Stimulated activated CD8-positive, alpha-beta memory T cell treated with anti-CD3 and anti-CD28 coated beads, Interleukin-15, amount 100 ng/mL, for 24 hours (primary cell): ENCODE data around the gene RSAD2.
"Not testable (repeated sequence)": the region's sequence is repeated elsewhere in the genome, so short reads cannot be mapped to it uniquely, and the experiment has no call there.

ENCODE experiments used
- DNase-seq: peaks from one replicate; pipeline ENCODE4 v3.0.0-alpha.2; 2020; ENCODE audit warnings: low read depth

RSAD2 gene, protein sequence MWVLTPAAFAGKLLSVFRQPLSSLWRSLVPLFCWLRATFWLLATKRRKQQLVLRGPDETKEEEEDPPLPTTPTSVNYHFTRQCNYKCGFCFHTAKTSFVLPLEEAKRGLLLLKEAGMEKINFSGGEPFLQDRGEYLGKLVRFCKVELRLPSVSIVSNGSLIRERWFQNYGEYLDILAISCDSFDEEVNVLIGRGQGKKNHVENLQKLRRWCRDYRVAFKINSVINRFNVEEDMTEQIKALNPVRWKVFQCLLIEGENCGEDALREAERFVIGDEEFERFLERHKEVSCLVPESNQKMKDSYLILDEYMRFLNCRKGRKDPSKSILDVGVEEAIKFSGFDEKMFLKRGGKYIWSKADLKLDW

DNA sequence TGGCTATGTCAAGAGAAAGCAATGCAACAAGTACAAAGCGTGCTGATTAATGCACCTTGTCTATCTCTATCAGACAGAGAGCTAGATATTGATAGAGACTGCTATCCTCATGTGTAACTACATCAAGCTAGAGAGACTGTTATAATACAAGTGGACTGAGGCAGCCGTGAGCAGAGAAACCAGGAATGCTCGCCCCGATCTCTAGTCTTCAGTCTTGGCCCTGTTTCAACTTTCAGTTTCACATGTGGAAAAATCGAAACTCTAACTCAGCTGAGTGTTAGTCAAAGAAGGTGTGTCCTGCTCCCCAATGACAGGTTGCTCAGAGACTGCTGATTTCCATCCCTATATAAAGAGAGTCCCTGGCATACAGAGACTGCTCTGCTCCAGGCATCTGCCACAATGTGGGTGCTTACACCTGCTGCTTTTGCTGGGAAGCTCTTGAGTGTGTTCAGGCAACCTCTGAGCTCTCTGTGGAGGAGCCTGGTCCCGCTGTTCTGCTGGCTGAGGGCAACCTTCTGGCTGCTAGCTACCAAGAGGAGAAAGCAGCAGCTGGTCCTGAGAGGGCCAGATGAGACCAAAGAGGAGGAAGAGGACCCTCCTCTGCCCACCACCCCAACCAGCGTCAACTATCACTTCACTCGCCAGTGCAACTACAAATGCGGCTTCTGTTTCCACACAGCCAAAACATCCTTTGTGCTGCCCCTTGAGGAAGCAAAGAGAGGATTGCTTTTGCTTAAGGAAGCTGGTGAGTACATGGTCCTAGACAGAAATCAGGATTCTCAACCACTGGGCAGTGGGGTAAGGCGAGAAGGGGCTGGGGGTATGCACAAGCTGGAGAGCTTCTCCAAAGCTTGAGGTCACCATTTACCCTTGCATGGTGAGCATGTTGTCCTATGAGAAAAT is at the start of gene RSAD2:
Gene RSAD2, plus strand, starts transcription at position 376 of the 903 bp plus-strand sequence. Its CDS starts 24 bp downstream, at position 400.
- no peak for DNase-seq

DNA sequence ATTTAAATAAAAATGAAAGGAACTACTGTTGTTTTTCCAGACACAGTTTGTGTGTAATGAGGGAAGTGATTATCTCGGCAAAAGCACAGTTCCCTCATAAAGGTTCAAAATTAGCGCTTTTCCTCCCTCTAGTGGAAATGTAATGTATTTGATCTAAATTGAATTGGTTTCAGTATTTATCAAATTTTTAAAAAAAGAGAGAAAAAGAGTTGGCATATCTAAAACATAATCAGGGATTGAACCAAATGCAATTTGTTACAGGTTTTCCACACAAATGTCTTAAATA is 49.3 kb upstream of the RSAD2 start:
- DNase-seq, result no peak

DNA sequence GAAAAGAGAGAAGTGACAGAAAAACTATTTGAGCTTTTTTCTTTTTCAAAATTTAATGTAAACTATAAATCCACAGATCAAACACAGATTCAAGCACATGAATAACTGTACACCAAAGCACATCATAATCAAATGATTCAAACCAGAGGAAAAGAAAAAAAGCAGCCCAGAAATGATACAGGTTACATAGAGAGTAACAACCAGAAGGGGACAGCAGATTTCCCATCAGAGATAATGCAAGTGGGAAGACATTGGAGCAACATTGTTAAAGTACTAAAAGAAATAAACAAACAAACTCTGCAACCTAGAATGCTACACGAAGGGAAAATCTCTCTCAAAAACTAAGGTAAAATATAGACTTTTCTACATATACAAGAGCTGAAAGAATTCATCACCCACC is 46.3 kb upstream of the RSAD2 start:
- no peak for DNase-seq

DNA sequence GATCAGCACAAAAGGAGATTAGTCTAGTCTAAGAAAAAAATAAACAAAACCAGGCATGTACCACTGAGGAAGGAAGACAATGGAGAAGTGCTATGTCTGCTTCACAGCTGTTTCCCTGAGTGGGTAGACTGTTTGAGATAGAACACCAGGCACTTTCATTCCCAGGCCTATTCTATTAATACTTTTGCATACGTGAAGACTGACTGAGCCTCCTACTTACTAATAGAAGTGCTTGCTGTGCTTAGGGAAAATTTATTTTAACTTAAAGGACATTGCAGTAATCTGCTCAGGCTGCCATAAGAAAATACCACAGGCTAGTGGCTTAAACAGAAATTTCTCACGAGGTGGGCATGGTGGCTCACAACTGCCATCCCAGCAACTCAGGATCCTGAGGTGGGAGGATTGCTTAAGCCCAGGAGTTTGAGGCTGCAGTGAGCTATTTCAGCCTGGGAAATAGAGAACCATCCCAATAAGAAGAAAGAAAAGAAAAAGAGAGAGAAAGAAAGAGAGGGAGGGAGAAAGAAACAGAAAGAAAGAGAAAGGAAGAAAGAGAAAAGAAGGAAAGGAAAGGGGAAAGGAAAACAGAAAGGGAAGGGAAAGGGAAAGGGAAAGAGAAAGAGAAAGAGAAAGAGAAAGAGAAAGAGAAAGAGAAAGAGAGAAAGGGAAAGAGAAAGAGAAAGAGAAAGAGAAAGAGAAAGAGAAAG is 44.8 kb upstream of the RSAD2 start:
- no peak for DNase-seq

DNA sequence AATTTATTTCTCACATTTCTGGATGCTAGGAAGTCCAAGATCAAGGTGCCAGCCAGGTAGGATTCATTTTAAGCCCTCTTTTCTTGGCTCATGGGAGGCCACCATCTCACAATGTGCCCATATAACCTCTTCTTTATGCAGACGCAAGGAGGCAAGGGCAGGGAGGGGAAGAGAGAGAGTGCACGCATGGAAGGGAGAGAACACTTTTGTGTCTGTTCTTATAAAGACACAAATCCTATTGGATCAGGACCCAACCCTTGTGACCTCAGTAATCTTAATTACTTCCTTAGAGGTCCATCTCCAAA is 44.3 kb upstream of the RSAD2 start:
- DNase-seq, result no peak

DNA sequence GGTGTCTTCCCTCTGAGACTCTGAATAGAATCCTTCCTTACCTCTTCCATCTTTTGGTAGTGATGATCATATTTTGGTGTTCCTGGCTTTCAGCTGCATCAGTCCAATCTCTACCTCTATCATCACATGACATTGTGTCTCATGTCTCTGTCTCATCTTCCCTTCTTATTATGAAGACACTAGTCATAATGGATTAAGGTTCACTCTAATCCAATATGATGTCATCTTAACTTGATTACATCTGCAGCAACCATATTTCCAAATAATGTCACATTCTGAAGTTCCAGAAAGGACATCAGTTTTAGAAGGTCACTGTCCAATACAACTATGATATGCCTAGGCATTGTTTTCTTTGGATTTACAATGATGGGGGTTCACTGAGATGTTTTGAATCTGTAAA is 43.4 kb upstream of the RSAD2 start:
- DNase-seq, result no peak

DNA sequence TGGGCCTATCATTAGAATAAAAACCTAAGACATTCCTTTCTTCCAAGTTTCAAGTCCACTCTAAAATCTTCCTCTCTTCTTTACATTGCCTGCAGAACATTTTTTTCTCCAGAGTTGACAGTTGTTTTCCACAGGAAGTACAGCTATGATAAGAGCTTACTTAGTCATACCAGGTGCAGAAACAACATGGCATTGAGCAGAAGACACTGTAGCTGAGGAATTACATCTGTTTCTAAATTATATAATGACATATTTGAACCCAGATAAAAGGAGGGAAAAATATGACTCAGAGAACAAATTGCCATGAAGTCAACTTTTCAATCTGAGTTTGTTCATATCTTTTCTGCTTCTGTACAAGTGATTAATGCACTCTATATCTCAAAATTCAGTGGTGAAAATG is 42.1 kb upstream of the RSAD2 start:
- DNase-seq, result no peak

DNA sequence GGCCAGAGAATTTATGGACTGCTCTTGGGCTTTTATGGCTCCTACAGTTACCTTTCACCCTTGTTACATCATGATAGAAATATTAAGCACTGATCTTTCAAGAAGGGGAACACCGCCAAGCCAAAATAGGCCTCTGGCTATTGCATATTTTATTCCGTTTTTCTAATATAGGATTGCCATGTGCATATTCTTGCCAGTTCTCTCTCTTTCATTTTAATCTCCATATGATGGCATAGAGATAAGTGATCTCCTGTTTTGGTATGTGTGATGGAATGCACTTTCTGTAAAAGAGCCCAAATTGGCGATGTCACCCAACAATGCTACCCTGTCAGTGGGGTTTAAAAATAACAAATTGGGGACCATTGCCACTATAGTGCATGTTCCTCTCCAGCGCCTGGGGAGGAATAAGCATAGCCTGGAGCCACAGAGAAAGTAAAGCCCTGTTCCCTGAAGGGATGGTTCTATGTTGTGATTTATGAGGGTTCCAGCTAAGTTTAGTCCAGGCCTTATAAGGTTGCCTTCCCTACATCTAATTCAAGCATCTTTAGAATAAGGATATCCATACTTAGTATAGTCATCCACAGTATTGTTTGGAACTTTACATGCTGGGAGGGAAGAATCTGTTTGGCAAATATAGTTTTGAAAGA is 38.8 kb upstream of the RSAD2 start:
- DNase-seq, result no peak

DNA sequence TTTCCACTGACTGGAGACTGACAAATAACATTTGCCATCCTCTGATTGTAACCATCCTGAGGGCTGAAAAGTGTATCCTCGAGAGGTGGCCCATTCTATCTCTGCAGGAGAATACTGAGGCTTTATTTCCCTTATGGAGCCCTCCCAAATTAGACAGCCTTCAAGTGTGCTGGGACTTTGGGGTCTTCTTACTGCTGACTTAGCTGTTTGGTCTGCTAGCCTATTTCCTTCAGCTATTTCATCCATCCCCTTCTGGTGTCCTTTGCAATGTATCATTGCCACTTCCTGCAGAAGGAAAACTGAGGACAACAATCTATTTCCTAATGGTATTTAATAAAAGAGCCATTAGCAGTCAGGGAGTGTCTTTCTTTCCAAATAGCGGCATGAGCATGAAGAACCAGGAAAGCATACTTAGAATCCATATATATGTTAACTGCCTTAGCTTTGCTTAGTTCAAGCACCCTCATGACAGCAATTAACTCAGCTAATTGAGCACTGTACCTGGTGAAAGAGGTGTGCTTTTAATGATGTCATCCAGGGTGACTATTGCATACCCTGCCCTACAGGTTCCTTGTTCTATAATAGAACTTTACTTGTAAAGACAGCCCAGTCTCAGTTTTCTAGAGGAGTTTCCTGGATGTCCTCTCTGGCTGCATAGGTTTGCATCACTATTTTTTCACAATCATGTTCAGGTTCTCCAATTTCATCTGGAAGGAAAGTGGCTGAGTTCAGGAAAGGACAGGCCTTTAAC is 35.9 kb upstream of the RSAD2 start:
- no peak for DNase-seq

DNA sequence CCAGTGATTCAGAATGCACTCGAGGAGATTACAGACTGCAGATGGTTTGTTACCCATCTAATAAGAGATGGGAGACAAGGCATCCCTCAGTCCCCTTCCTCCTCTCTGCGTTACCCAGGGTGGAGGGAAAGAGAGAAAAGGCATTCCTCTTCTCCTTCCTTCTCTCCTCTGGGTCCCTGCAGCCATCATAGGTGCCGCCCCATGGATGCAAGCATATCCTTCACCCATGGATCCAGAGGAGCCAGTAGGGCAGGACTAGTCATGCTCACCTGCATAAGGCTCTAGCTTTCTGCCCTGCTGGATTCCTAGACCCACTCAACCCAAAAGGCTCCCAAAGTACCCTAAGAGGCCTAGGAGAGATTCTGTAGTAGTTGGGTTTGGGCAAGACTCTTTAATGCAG is 32.3 kb upstream of the RSAD2 start:
- no peak for DNase-seq

DNA sequence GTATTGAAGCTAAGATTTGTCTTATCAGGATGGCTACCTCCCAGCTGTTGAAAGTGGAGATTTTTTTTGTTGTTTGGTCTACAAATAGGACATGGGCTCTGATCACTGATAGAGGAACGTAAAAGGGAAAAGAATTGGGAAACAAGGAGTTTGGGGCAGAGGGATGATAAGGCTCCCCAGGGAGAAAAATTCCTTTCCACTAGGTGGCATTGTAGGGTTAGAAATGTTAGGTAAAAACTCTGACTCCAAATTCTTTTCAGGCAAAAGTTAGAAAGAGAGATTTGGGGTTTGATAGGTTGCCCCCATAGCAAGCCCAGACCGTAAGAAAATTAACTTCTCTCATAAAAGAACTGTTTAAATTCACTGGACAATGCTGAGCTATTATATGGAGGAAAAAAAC is 31.7 kb upstream of the RSAD2 start:
- DNase-seq, result no peak

DNA sequence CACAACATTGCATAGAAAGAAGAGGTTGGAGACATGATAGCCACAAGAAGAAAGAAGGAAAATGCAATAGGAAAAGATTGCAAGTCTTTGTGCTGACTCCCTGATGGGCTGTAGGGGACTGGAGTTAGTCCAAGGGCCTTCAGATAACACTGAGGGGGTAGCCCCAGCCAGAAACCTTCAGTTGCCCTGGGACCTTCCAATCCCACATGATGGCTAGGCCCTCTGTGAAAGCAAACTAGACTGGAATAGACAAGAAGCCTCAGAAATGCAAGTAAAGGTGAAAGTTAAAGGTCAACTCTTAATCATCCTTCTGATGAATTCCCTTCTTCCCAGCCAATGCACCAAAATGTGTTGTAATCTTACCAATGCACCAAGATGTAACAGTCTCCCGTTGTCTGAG is 31.0 kb upstream of the RSAD2 start:
- DNase-seq, result no peak

DNA sequence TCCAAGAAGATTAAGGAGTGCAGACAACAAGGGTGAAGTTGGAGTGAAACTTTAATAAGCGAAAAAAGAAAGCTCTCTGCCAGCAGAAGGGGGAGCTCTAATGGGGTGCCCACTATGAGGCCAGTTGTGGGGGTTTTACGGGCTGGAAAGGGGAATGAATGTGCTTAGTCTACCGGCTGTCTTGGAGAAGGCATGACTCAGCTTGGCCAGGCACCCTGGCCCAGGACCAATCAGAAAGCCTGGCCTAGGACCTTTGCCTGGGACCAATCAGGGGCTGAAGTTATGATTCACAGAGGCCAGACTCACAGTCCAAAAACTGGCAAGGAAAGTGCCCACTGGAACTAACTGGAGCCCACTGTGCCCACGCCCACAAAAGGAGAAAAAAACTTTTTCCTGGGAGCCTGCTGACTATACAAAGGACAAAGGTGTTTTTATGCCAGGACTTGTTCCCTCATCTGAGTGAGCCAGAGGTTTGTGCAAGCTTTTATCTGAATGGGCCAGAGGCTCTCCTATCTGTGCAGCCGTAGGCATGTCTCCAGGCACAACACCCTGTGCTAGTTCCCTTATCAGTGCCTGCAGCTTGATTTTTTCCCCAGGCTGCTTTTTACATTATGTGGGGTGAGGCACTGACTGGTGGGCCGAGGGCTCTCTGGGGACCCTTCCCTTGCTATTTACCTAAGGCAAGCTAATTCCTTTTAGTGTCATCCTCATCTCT is 30.5 kb upstream of the RSAD2 start:
- no peak for DNase-seq

DNA sequence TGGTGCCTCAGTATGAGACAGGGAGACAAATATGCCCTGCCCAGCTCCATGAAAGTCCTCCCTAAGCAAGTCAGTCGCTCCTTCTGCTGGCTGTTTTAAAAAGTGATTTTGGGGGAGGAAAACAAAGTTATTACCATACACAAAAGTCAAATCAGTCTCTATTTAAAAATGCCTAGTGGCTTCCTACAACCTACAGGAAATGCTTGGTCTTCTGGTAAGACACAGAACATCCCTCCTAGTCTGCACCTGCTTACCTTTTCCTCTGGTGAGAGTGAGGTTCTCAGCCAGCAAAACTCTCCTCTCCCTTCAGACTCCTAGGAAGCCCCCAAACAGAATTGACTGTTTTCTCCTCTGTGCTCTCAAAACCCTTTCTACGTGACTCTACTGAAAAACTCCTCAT is 25.4 kb upstream of the RSAD2 start:
- no peak for DNase-seq

DNA sequence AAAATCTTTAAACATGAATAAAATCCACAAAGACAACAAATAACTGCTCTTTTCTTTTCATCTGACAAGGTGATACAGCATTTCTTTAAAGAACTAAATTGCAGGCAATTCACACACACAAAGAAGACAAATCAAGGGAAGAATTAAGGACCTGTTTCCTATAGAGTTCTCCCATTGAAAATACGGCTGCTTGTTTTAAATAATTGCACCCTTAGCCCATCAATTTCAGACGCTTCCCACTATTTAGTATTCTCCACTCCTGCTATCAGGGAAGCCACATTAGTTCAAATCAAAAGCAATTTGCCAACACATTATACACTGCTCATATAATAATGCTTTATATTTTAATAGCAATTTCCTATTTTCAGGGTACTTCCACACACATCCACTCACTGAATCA is 23.2 kb upstream of the RSAD2 start:
- no peak for DNase-seq

DNA sequence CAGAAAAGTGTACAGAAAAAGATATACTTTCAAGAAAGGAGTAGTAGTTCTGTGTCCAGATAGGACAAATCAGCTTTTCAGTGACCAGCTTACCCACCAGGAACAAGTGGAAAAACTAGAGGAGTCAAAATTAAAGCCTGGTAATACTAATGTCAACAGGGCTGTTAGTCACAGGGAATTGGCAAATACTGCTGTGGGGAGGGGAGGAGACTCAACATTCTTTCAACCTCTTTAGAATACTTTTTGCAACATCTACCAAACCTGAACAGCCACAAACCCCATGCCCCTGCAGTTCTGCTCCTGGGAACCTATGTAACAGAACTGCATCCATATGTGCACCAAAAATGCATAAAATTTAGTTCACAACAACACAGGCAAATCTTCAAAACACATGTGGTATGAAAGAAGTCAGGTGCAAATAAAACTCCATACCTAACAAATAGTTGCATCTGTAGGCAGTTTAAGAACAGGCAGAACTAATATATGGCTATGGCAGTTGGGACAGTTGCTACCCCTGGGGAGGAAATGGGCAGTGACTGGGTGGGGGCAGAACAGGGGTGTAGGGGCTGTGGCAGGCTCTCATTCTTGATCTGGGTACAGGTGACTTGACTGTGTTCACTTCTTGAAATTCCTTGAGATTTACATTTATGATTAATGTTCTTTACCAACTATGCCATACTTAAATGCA is 21.6 kb upstream of the RSAD2 start:
- no peak for DNase-seq

DNA sequence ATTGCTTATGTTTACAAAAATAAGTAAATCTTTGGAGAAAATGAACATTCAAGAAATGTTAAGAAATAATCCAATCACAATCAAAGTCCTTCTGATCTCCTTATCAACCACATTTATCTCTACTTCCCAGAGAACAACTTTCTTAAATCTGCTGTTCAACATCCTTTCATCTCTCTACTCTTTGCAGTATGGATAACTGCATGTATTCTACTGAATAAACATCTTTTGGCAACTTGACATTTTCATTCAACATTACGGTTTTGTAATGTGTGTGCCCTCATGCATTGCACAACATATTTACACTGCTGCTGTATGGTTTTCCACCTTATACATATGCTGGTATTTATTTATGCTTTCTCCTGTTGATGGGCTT is 21.0 kb upstream of the RSAD2 start:
- DNase-seq, result no peak

DNA sequence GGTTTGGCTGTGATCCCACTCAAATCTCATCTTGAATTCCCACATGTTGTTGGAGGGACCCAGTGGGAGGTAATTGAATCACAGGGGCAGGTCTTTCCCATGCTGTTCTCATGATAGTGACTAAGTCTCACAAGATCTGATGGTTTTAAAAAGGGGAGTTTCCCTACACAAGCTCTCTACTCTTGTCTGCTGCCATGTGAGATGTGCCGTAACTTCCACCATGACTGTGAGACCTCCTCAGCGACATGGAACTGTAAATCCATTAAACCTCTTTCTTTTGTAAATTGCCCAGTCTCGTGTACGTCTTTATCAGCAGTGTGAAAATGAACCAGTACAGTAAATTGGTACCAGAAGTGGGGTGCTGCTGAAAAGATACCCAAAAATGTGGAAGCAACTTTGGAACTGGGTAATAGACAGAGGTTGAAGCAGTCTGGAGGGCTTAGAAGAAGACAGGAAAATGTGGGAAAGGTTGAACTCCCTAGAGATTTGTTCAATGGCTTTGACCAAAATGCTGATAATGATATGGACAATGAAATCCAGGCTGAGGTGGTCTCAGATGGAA is 19.0 kb upstream of the RSAD2 start:
- DNase-seq, result not testable (repeated sequence)

DNA sequence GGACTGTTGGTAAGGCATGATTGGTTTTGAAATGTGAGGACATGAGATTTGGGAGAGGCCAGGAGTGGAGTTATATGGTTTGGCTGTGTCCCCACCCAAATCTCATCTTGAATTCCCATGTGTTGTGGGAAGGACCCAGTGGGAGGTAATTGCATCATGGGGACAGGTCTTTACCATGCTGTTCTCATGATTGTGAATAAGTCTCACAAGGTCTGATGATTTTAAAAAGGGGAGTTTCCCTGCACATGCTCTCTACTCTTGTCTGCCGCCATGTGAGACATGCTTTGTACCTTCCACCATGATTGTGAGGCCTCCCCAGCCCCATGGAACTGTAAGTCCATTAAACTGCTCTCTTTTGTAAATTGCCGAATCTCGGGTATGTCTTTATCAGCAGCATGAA is 17.3 kb upstream of the RSAD2 start:
- no peak for DNase-seq

DNA sequence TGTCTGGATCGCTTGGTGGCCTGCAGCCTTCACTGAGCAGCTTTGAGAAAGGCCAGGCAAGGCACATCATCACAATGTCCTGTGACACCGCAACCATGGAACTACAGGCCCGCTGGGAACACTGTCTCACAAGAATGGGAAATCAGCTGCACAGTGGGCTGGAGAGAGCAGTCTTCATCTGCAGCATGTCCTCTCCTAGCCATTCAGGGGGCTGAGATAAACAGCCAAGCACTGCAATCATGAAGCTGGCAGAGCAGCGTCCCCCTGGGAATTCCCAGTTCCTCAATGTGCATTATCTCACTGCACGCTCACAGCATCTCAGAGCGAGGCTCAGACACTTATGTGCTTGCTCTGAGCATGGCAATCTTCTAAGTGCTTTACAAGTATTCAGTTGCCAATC is 13.8 kb upstream of the RSAD2 start:
- no peak for DNase-seq
